A172 (cell line): ENCODE data around the gene HOXD8. TPM values are rescaled to one million over a fixed set of nuclear protein-coding genes. Genes with fewer than 3 reads are reported as not detected.
A peak's percentile ranks its signal among the peaks of the same experiment; 100 is the strongest.

Experiments
- DNase-seq: peaks from one replicate; pipeline ENCODE4 v3.0.0-alpha.2; 2015; ENCODE audit warnings: low spot score
- total RNA-seq: library from RNA; depleted of rRNA; stranded (reverse); fragments of >200 nt; shearing (Covaris generic); gene quantifications from 2 replicates; pipeline ENCODE4 v1.2.3, GENCODE V29; 2014; rRNA removed

Gene HOXD8
- total RNA-seq: 11.6 and 20.4 TPM in 2 replicates

DNA sequence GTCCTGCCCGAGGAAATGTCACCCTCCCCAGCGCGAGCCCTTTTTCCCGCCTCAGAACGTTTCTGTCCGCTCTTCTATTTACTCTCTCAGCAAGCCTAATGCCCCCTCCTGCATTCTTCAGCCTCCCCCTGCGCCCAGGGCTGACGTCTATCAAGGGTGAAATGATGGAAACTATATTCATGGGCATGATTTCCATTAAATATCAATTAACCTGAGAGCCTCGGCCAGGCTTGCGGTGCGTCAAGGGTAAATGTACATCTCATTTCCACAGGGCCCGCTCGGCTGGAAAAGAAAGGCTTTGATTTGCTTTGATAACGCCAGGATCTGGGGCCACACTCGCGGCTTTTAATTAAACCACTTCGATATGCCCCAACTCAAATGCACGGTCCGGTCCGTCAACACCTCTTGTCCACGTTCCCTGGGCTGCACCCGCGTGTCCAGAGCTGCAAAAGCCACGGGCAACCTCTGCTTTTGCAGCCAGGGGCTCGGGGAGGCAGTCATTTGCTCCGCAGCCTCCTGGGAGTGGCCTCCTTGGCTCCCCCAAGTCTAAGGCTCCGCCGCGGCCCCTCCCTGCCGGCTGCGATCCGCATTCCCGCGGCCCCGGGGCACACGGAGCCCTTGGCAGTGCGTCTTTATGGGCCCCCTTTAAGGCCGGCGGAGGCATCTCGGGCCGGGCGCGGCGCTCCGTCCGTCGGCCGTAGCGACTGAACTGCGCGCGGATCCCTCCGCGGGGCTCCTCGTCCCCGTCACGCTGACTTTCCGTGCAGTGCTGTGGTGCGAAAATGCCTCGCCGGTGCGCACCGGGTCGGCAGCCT, at the start of gene HOXD8:
TSS of gene HOXD8 (plus strand) at position 724 of the 815 bp plus-strand sequence. CDS start 662 bp downstream, outside the sequence.
- peak; percentile 32 for DNase-seq

DNA sequence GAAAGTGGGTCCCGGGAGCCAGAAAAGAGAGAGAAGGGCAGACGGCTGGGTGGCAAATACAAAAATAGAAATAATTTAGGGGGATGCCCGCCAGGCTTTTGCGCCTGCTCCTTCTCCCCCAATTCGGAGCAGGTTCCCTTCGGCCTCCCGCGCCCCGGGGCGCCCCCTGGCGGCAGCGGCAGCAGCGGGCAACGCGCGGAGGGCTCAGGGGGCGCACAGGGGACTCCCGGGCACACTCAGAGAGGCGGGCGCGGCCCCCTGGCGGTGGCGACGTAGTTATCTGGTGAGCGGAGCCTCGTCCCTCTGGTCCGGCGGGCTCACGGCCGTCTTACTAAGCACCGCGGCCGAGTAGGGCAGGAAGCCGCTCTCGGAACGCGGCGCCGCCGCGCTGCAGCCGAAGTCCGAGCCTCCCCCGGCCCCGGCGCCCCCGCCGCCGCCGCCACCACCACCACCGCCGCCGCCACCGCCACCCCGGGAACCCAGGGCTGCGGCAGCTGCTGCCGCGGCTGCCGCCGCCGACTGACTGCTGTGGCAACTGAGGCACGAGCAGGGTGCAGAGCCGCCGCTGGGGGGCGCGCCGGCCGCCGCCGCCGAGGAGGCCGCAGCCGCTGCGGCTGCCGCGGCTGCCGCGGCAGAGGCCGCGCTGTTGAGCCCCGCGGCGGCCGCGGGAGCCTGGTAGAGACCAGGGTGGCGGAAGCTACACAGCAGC, 49.5 kb upstream of the HOXD8 start:
- peak; percentile 78 for DNase-seq

DNA sequence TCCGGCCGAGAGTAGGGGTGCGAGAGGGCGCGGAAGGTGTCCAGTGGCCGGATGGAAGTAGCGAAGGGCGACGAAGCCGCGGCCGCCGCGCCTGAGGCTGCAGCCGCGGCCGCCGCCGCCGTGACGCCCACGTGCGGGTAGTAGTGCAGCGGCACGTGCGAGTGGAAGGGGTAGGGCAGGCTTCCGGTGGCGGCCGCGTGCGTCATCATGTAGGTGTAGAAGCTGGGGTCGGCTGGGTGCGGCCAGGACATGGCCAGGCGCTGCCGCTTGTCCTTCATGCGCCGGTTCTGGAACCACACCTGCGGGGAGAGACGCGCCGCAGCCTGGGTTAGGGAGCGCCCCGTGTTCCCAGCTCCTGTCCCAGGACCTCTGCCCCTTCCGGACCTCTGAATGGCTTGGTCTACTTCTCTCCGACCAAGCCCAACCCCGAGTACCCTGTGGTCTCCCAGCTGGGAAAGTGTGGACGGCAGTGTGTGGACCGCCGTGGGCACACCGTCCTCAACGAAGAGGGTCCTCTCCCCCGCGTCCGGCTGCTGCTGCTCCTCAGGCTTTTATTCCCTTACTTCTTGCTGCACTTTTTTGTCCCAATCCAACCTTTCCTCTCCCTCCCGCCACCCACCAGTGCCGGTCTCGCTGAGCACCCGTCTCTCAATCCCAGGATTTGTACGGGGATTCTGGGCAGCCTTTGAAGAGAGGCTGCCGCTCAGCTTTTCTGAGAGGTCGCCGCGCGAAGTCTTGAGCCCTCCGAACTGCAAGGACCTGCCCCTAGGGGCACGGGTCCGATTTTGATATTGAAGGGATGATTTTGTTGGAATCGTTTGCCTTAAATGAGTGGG, 48.7 kb upstream of the HOXD8 start:
- DNase-seq: no peak

DNA sequence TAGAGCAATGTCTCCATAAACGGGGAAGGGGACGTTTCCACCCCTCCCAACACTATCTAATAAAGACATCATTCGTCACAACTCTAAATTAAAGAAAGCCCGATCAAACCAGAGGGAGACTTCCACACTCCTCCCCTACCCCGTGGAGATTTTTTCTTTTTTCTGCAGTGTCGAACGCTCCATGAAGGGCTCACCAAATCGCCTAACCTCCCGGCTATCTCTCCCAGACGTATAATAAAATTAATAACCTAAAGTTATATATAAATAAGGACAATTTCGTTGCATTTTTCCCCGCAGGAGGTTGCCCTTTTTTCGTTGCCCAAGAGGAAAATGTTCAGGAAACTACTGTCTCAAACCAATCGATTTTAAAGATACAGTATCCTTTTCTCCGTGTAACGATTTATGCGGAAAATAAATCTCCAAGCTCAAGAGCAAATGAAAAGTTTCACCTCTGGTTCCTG, 48.1 kb upstream of the HOXD8 start:
- no peak for DNase-seq

DNA sequence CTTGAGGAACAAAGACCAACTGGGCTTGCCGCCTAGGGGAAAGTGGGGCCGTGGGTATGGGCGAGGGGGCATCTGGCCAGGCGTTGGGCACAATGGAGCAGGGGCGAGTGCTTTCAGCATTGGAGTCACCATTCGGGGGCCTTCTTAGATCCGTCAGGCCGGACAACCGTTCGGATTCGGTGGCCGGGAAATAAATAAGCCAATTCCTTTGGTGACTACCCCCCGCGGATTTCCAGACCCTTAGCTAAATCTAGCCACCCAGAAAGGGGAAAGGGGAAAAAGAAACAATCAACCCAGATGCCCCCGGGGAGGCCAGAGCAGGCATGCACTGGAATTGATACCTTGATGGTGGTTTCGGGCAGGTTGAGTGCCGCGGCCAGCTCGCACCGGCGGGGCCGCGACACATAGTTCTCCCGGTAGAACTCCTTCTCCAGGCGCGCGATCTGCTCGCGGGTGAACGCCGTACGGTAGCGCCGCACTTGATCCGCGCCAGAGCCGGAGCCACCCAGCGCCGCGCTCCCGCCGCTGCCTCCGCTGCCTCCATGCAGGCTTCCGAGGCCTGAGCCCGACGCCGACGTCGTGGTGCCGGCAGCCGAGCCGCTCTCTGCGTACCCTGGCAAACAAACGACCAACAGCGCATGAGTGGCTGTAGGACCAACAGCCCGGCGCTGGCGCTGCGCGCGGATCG, 47.5 kb upstream of the HOXD8 start:
- DNase-seq: no peak

DNA sequence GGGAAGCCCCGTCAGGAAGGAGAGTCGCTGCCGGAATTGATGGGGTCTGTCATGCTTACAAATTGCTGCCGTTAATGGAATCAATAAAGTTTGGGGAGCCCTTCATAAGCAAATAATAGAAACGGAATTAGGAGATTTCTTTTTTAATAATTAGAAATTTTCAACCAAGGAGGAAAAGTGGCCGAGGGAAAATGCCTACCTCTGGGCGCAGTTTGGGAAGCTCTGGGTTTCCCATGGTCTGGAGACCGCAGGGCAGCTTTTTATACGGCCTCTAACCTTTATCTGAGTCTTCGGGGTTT, 47.0 kb upstream of the HOXD8 start:
- no peak for DNase-seq

DNA sequence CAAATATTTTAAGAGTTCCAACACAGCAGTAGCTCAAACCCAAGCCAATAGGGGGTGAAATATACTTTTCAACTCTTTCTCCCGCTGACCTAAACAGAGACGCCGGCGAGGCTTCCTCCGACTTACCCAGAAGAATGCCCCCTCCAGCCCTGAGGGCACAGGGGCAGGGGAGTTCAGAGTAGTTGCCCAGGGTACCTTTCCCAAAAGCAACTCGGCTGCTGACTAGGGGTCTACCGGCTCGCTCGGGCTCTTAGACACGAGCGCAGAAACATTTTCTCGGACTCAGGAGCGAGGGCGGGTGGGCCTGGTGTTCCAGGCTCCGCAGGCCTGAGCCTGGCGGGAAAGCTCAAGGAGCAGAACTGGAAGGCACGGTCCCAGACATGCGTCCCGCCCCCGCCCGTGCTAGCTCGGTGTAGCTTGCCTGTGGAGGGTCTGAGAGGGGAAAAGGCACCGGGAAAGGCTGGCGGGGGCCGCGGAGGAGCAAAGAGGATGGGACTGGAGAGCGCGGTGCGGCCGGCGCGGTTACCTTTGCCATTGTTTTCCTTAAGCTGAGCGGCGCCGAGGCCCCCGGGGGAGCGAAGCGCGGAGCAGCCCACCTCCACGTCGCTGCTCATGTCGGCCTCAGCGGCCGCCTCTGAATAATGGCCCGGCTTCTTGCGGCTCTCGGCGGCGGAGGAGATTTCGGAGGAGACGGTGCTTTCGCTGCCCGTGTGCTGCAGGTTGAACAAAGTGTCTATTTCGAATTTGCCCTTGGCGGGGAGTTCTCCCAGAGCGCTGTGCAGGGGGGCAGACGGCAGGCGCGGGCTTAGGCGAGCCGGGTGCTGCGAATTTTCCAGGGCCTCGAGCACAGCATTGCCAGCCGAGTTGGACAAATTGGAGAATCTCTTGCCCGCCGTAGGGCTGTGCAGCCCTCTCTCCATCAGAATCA, 46.4 kb upstream of the HOXD8 start:
- DNase-seq: no peak

DNA sequence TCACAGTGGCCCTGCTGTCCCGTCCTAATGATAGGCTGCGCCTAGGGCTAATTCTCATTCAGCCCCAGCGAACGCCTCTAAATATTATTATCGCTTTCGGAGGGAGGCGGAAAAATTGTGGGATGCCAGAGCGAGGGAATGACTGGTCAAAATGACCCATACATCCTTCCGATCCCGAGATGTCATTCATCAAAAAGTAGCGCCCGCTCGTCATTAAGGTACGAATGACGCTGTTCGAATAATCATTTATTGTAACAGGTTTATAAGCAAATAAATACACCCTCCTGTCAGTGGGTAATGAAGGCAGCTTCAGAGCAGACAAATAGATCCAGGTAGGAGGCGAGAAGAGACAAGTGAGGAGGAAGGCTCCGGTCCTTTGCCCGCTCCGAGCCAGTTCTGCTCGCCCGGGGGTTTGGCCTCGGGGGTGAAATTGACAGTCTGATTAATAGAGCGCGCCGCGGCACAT, 45.7 kb upstream of the HOXD8 start, which contains the start of gene EVX2:
TSS of gene EVX2 (minus strand) at position 167 of the 466 bp plus-strand sequence. CDS start 186 bp downstream, outside the sequence.
- DNase-seq: no peak

DNA sequence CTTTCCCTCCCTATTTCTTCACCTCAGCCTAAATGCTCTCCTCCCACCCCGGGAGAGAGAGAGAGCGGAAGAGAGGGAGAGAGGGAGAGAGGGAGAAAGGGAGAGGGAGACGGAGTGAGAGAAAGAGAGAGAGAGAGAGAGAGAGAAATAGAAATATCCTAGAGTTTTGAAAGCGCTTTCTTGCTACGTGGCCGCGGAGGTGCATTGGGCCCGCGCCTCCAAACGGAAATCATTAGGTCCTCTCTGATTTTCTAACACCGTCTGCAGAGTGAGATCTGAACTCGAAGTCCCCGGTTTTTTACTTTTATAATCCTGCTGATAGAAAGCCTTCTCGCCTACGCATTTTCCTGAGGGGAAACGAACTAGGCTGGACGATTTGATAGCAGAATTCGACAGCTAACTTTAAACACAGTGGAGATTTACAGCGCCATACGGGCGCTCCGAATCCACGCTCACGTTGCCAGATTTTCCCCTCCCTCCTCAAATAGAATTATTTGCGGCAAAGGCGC, 44.8 kb upstream of the HOXD8 start:
- no peak for DNase-seq

DNA sequence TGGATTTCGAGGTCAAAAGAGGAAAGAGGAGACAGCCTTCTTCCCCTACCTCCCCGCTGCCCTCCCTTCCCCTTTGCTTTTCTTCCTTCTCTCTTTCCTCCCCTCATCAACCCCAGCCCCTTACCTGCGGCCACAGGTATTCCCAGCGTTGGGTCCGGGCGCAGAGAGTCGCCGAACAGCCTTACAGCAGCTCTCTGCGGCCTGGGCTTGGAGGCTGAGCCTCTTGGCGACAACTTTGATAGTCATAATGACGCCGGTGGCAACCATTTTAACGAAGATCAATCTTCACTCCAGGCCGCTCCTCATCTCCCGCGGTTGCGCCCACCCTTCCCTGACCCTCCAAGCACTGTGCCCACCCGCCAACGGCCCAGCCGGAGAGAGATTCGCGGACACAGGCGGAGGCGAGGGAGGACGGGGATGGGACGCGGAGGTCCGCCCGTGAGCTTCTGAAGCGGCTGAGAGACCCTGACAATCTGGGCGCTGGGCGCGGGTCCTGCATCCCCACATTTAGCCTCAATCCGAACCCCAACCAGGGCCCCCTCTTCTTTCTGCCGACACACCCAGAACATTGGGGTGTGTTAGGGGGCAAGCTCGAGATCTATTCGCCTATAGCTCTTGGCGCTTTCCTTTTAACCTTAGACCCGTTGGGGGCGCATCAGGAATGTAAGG, 44.3 kb upstream of the HOXD8 start:
- DNase-seq: no peak

DNA sequence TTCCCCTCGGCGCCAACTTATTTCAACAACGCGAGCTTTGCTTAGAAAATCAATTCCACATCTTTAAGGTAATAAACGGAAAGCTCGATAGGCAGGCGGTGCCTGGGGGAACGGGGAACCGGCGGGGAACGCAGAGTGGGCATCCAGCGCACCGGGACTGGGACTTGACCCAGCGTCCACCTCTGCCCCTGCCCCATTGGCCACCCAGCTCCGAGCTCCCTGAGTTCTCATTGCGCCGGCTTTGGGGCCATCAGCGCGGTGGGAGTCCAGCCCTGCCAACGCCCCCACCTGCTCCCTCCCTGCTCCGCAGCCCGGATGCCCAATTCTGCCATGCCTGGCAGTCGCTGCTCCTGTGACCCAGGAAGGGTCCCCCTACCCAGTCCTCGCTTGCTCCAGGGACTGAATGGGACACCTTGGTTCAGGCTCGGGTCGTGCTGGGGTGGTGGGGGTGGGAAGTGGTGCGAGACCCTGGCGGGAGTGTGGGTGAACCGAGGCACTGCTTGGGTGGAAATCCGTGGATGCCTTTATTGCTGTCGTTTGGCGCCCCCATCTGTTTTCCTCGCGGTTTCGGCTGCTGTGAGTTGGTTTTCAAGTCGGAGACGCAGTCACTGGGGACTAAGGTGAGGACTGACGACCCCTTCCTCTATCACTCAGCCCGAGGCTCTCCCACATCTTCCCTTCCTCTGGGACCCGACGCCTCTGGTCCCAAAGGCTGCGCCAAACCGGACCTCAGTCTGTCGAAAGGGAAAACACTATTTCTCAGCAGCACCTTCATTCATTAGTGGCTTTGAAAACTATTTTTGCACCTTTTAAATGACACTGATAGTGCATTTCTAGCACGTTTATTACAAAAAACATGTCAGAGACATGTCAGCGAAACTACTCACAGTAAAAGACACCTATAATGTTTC, 43.4 kb upstream of the HOXD8 start:
- no peak for DNase-seq

DNA sequence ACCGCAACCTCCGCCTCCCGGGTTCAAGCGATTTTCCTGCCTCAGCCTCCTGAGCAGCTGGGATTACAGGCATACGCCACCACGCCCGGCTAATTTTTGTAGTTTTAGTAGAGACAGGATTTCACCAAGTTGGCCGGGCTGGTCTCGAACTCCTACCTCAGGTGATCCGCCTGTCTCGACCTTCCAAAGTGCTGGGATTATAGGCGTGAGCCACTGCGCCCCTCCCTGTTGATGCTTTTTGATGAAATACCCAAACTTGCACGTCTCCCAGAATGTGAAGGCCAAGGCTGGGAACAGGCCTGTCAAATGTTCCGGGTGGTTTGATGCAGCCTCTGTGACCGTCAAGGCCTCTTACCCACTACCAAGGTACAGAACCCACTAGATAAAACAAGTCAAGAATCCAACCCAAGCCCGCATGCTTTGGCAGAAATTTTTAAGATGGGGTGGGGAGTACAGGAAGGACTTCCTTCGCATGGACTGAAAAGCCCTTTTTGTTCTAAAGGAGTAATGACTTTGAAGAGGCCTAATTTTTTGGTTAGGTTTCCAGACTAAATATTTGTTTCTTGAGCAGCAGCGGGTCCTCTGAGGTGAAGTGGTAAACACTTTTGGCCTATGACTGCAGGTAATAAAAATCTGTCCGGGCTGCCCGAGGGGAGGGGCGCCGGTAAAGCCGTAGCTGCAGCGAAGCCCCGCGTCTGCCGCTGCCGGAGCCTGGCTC, 42.0 kb upstream of the HOXD8 start:
- DNase-seq: no peak

DNA sequence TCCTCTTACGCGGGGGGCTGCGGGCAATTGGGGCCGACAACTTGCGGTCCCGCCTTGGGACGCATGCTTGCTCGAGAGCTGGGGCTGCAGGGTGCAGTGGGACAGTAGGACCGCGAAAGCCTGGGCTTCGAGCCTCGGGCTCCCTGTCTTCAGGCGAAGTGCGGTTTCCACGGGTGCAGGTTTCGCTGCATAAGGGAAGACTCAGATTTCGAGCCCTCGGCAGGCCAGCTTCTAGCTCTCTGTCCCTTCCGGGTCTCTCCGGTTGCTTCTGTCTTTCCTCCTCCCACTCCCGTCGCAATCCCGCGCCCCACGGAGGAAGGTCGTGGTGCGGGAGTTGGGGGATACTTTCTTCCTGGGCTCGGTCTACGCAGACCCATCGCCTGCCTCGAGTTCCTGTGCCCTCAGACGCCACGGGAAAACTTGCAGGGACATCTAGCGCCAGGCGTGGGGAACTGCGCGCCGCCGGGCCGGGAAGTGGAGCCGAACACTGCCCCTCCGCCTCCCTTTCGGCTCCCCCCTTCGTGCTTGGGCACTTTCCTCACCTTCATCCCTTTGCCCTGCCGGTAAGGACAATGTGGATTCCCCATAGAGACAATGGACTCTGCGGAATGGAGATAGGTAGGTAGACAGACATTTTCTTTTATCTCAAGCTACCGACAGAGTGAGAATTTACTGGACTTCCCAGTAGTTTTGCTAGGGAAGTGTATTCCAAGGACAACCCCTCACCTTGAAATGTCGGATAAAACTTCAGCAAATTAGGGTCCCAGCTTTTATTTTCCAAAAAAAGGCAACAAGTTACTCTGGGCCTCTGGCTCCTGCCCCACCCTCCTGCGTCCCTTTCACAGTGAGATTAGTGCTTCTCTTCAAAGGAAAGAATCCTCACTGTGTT, 41.2 kb upstream of the HOXD8 start:
- no peak for DNase-seq

DNA sequence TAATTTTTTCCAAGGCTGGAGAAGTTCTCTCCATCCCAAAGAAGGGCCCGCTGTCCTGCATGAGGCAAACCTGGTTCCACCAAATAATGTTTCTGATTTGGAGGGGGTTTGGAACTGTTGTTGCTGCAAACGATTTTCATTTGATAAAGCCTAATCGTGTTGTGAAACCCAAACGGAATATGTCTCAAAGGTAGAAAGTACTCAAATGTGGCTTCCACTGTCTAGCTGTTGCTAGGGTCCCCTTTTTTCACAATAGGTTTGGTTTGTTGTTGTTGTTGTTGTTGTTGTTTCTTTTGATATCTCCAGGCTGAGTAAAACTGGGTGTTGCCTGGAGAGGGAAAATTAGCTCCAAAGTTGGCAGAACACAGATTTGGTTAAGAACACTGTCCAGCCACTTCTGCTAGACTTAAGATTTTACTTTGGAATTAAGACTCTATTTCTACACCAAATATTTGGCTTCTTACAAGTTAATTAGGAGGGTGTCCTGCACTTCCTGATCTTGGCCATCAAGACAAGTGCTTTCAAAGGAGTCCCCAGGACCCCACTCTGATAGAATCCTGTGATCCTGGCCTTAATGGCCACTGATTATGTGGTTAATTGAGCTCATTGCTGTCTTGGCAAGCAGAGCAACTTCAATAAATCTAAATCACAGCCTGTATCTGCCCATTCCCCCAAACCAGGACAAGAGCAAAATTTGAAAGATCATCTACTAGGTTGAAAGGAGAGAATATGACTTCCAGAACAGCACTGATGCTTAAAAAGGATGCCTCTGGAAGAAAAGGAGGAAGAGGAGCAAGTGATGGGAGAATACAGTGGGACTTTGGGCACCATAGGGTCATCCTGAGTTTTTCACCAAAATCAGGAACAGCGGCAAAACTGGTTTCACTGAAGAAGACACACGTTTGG, 40.3 kb upstream of the HOXD8 start:
- DNase-seq: no peak

DNA sequence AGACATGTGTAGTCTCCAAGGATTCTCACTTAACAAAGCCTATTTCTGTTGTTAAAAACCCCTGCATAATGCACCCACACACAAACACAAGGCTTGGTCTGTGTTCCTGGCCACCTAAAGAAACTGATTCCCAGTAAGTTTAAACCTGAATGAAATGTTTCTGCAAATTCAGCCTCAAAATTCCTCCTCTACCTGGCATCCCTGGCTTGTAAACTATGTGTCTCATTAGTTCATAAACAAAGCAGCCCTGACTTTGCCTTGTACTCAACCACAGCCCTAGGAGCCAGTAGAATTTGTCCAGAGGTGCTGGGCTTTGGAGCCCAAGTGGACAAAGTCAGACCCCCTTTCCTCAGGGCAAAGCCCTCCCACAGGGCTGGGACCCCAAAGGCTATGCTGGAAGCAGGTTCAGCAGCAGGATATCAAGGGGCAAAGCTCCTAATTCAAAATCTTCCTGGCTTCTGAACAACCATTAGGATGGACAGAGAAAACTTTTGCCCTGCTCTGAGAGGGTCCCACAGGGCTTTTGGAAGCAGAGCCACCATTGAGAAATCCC, 39.6 kb upstream of the HOXD8 start:
- DNase-seq: no peak
